K562 (cell line): Measurements from ENCODE around the gene TOMM40L. TPM values are rescaled to one million over a fixed set of nuclear protein-coding genes. Genes with fewer than 3 reads are reported as not detected.

Source experiments
- ATF7 ChIP-seq: fragments of 450-650 bp; IDR thresholded peaks from 2 replicates; pipeline ENCODE4 v1.7.1; 2014; ENCODE audit warnings: mild to moderate bottlenecking, moderate library complexity
- CSDE1 ChIP-seq, 2 experiments: fragments of 450-650 bp; IDR thresholded peaks; 2 replicates each; pipeline ENCODE4 v1.6.1; 2016; ENCODE audit warnings: mild to moderate bottlenecking in 1 of 2
- CUX1 ChIP-seq: fragments of 200-800 bp; sonication (Bioruptor generic); IDR thresholded peaks from 2 replicates; pipeline ENCODE4 v1.6.1; 2016; ENCODE audit warnings: missing genetic modification characterization, missing compliant biosample characterization
- DIDO1 ChIP-seq: fragments of 450-650 bp; IDR thresholded peaks from 2 replicates; pipeline ENCODE4 v1.6.1; 2016; ENCODE audit warnings: low read depth, missing biosample characterization, missing genetic modification characterization
- FOXK1 ChIP-seq: sonication (generic); formaldehyde crosslinking; IDR thresholded peaks from 2 replicates; pipeline ENCODE4 v1.8.0; 2022; ENCODE audit warnings: missing genetic modification reagents, mild to moderate bottlenecking, borderline replicate concordance
- GTF2F1 ChIP-seq: IDR thresholded peaks from 2 replicates; pipeline ENCODE4 v1.6.1; 2011; ENCODE audit warnings: low read depth, low read length, improper control_type of control experiment
- HDAC2 ChIP-seq: fragments of 450-650 bp; IDR thresholded peaks from 2 replicates; pipeline ENCODE4 v1.6.1; 2016; ENCODE audit warnings: mild to moderate bottlenecking
- MAFK ChIP-seq: IDR thresholded peaks from 2 replicates; pipeline ENCODE4 v1.6.1; 2011; ENCODE audit warnings: low read length, improper control_type of control experiment
- MIER1 ChIP-seq: fragments of 450-650 bp; IDR thresholded peaks from 2 replicates; pipeline ENCODE4 v1.6.1; 2016; ENCODE audit warnings: antibody characterized with exemption, mild to moderate bottlenecking, low read depth
- NCOA6 ChIP-seq: fragments of 450-650 bp; IDR thresholded peaks from 2 replicates; pipeline ENCODE4 v1.6.1; 2017; ENCODE audit warnings: mild to moderate bottlenecking
- NFIC ChIP-seq: fragments of 450-650 bp; IDR thresholded peaks from 2 replicates; pipeline ENCODE4 v1.6.1; 2017; ENCODE audit warnings: mild to moderate bottlenecking, inconsistent platforms
- SMAD2 ChIP-seq: fragments of 150-350 bp; IDR thresholded peaks from 2 replicates; pipeline ENCODE4 v1.6.1; 2014; ENCODE audit warnings: low read depth, mild to moderate bottlenecking, low read length
- SMAD4 ChIP-seq: fragments of 250-450 bp; sonication (Bioruptor Pico); conservative IDR thresholded peaks from 2 replicates; pipeline ENCODE4 v1.8.0; 2021; ENCODE audit warnings: inconsistent platforms, mild to moderate bottlenecking, moderate library complexity
- SMARCE1 ChIP-seq: fragments of 450-650 bp; IDR thresholded peaks from 2 replicates; pipeline ENCODE4 v1.7.1; 2016; ENCODE audit warnings: mild to moderate bottlenecking
- USF1 ChIP-seq: sonication (generic); formaldehyde crosslinking; IDR thresholded peaks from 2 replicates; pipeline ENCODE4 v1.9.0; 2022; ENCODE audit warnings: mild to moderate bottlenecking, missing genetic modification reagents
- ZBTB33 ChIP-seq: sonication (generic); formaldehyde crosslinking; IDR thresholded peaks from 2 replicates; pipeline ENCODE4 v1.8.1; 2023; ENCODE audit warnings: mild to moderate bottlenecking, missing genetic modification reagents
- ZNF133 ChIP-seq: fragments of 250-450 bp; sonication (Bioruptor Pico); IDR thresholded peaks from 2 replicates; pipeline ENCODE4 v1.4.0; 2020; ENCODE audit warnings: mild to moderate bottlenecking
- ZNF134 ChIP-seq: fragments of 250-450 bp; sonication (Bioruptor Pico); conservative IDR thresholded peaks from 2 replicates; pipeline ENCODE4 v1.4.0; 2020
- ZNF175 ChIP-seq: fragments of 200-800 bp; sonication (Bioruptor generic); IDR thresholded peaks from 2 replicates; pipeline ENCODE4 v1.6.1; 2016; ENCODE audit warnings: low read depth, mild to moderate bottlenecking, missing genetic modification characterization, missing compliant biosample characterization
- ZNF511 ChIP-seq: sonication (generic); formaldehyde crosslinking; IDR thresholded peaks from 2 replicates; pipeline ENCODE4 v1.8.0; 2022; ENCODE audit warnings: mild to moderate bottlenecking, missing genetic modification reagents
- ZNF655 ChIP-seq: fragments of 250-450 bp; sonication (Bioruptor Pico); IDR thresholded peaks from 2 replicates; pipeline ENCODE4 v1.5.0; 2021
- ZNF699 ChIP-seq: fragments of 250-450 bp; sonication (Bioruptor Pico); IDR thresholded peaks from 2 replicates; pipeline ENCODE4 v1.8.0; 2021; ENCODE audit warnings: mild to moderate bottlenecking, moderate library complexity; ENCODE audit not compliant: insufficient replicate concordance
- polyA plus RNA-seq, 8 experiments: library from polyadenylated mRNA; depleted of rRNA in 4 of 8; stranded (reverse) in 5 of 8; unstranded in 3 of 8; fragments of >200 nt; fragmentation: Nextera tagmentation in 2 of 8; fragmentation: Illumina TruSeq in 1 of 8; extraction: Ambion mirVana in 2 of 8; extraction: Trizol in 1 of 8; gene quantifications; 2 replicates each; pipeline versions ENCODE4 v1.2.1 to v1.2.3, GENCODE V29; 2011 to 2014; ENCODE audit warnings: inconsistent platforms in 1 of 8, missing spikeins in 1 of 8
- total RNA-seq, 7 experiments: library from RNA; depleted of rRNA in 6 of 7; stranded (reverse); fragments of >200 nt in 6 of 7; fragmentation: Illumina TruSeq in 2 of 7; extraction: Trizol in 2 of 7; gene quantifications; 2 replicates each; pipeline versions ENCODE4 v1.2.1 to v1.2.3, GENCODE V29; 2011 to 2021; ENCODE audit warnings: low replicate concordance in 1 of 7

TOMM40L gene
- total and polyA plus RNA-seq, 9 of the 15 experiments (the other 6 are each of a cell fraction or from before 2014, with no cell fraction given): 9.6 to 33.6 (median 25.2) TPM

GRCh38 chr1:161177936-161178244, 48.0 kb upstream of the TOMM40L start (continued):
- no peak for TF ChIP-seq ZNF511
- TF ChIP-seq ZNF699 (CRISPR knock-in tag): no peak
- TF ChIP-seq USF1 (CRISPR knock-in tag): no peak
- no peak for TF ChIP-seq ZBTB33 (CRISPR knock-in tag)
- no peak for TF ChIP-seq ZNF134 (CRISPR knock-in tag)
- TF ChIP-seq NFIC: no peak
- no peak for TF ChIP-seq ZNF133
- TF ChIP-seq FOXK1 (CRISPR knock-in tag): no peak
- no peak for TF ChIP-seq HDAC2
- peak; percentile 11; the same call in 1 of the 2 replicates for TF ChIP-seq ZNF175
- TF ChIP-seq CUX1: 0 out of 2 replicates have a peak, but pooled peaks have one; percentile 38
- TF ChIP-seq SMAD4 (CRISPR knock-in tag): no peak
- TF ChIP-seq GTF2F1: no peak
- TF ChIP-seq DIDO1 (tag): no peak
- no peak for TF ChIP-seq CSDE1 (IDR thresholded peaks at IDR 0.05)
- no peak for TF ChIP-seq NCOA6
- TF ChIP-seq MAFK: no peak
- no peak for TF ChIP-seq MIER1
- TF ChIP-seq ZNF655 (CRISPR knock-in tag): no peak
- TF ChIP-seq ATF7: no peak
- no peak for TF ChIP-seq SMARCE1
- no peak for TF ChIP-seq SMAD2
